ENCODE data around the gene MARCHF11. TPM values are rescaled to one million over a fixed set of nuclear protein-coding genes. Genes with fewer than 3 reads are reported as not detected.

Gene MARCHF11
- total RNA-seq, 1 experiment from 2014 or later, result not detected

GRCh38 chr5:16066320-16066719, 113.3 kb downstream of the MARCHF11 start:
- ChIA-PET CTCF (no interaction called here), POLR2A (ENCODE audit: low non-redundant PET) (no interaction called here)
- TF ChIP-seq CTCF (conservative IDR thresholded peaks at IDR 0.05; ENCODE audit: low read depth, low read length), result no peak
- H3K36me3 ChIP-seq (ENCODE audit: insufficient read depth, low read length, poor library complexity, severe bottlenecking), result no peaks in the 10 kb centered on the region
- DNase-seq (ENCODE audit: low spot score), result no peak
- H3K27me3 ChIP-seq (replicated peaks; ENCODE audit: insufficient read depth, low read depth, low read length, poor library complexity), result peaks cover 10% of the 10 kb centered on the region
- no peaks in the 10 kb centered on the region for H3K4me1 ChIP-seq (ENCODE audit: insufficient read depth, low read length, poor library complexity, severe bottlenecking)
- no peak overlapping the region for H3K4me3 ChIP-seq (ENCODE audit: low read depth, low read length, poor library complexity, severe bottlenecking)
- no peak overlapping the region for H3K27ac ChIP-seq (ENCODE audit: low read depth, low read length, poor library complexity, severe bottlenecking)
- no peaks in the 10 kb centered on the region for H3K9me3 ChIP-seq (ENCODE audit: low read depth, low read length, poor library complexity, severe bottlenecking)
- intact Hi-C loops (cut with micrococcal nuclease; ENCODE audit: unreplicated experiment), result no loop called here
- no TSS peak for BruUV-seq (replicated peaks)

- intact Hi-C loops (cut with micrococcal nuclease; ENCODE audit: unreplicated experiment), result no loop called here
- Histone ChIP-seq H3K36me3 (ENCODE audit: insufficient read depth, low read length, poor library complexity, severe bottlenecking) (no peaks in the 10 kb centered on the region), H3K9me3 (ENCODE audit: low read depth, low read length, poor library complexity, severe bottlenecking) (no peaks in the 10 kb centered on the region), H3K27ac (ENCODE audit: low read depth, low read length, poor library complexity, severe bottlenecking) (no peak overlapping the region), H3K4me3 (ENCODE audit: low read depth, low read length, poor library complexity, severe bottlenecking) (no peak overlapping the region), H3K27me3 (replicated peaks; ENCODE audit: insufficient read depth, low read depth, low read length, poor library complexity) (peaks cover 10% of the 10 kb centered on the region), H3K4me1 (ENCODE audit: insufficient read depth, low read length, poor library complexity, severe bottlenecking) (no peaks in the 10 kb centered on the region)
- no TSS peak for BruUV-seq (replicated peaks)
- CTCF ChIA-PET, result no interaction called here
- POLR2A ChIA-PET (ENCODE audit: low non-redundant PET), result no interaction called here
- TF ChIP-seq CTCF (conservative IDR thresholded peaks at IDR 0.05; ENCODE audit: low read depth, low read length), result no peak
- no peak for TF ChIP-seq EZH2 (IDR thresholded peaks at IDR 0.05; ENCODE audit: borderline replicate concordance, low read depth, low read length, poor library complexity, severe bottlenecking)
- DNase-seq (ENCODE audit: low spot score), result no peak
These were observed 113.8 kb downstream of the MARCHF11 start for GRCh38 chr5:16065831-16066230.

- TF ChIP-seq CTCF (conservative IDR thresholded peaks at IDR 0.05; ENCODE audit: low read depth, low read length), result no peak
- Histone ChIP-seq H3K36me3 (ENCODE audit: insufficient read depth, low read length, poor library complexity, severe bottlenecking) (no peaks in the 10 kb centered on the region), H3K4me3 (ENCODE audit: low read depth, low read length, poor library complexity, severe bottlenecking) (no peak overlapping the region), H3K9me3 (ENCODE audit: low read depth, low read length, poor library complexity, severe bottlenecking) (no peaks in the 10 kb centered on the region), H3K27ac (ENCODE audit: low read depth, low read length, poor library complexity, severe bottlenecking) (no peak overlapping the region), H3K4me1 (ENCODE audit: insufficient read depth, low read length, poor library complexity, severe bottlenecking) (no peaks in the 10 kb centered on the region), H3K27me3 (replicated peaks; ENCODE audit: insufficient read depth, low read depth, low read length, poor library complexity) (peaks cover 10% of the 10 kb centered on the region)
- POLR2A ChIA-PET (ENCODE audit: low non-redundant PET), result no interaction called here
- DNase-seq (ENCODE audit: low spot score), result no peak
- intact Hi-C loops (cut with micrococcal nuclease; ENCODE audit: unreplicated experiment), result no loop called here
- CTCF ChIA-PET, result interaction anchor here (0.7 kb wide), 1 partner anchor 69 kb away, joined by 5 read pairs; no protein-coding TSS in a partner anchor
- BruUV-seq (replicated peaks), result no TSS peak
These were observed 115.3 kb downstream of the MARCHF11 start for GRCh38 chr5:16064135-16064893.
